HG02970 (cell line): Measurements from ENCODE around the gene CARF.
"Not testable (repeated sequence)": the region's sequence is repeated elsewhere in the genome, so short reads cannot be mapped to it uniquely, and the experiment has no call there.

Experiments
- ATAC-seq: cut with Tn5 transposase; IDR thresholded peaks from one replicate; pipeline ENCODE4 v1.9.1; 2021; ENCODE audit warnings: mild to moderate bottlenecking, moderate library complexity, moderate number of reproducible peaks; ENCODE audit not compliant: unreplicated experiment, low FRiP score

CARF gene, protein sequence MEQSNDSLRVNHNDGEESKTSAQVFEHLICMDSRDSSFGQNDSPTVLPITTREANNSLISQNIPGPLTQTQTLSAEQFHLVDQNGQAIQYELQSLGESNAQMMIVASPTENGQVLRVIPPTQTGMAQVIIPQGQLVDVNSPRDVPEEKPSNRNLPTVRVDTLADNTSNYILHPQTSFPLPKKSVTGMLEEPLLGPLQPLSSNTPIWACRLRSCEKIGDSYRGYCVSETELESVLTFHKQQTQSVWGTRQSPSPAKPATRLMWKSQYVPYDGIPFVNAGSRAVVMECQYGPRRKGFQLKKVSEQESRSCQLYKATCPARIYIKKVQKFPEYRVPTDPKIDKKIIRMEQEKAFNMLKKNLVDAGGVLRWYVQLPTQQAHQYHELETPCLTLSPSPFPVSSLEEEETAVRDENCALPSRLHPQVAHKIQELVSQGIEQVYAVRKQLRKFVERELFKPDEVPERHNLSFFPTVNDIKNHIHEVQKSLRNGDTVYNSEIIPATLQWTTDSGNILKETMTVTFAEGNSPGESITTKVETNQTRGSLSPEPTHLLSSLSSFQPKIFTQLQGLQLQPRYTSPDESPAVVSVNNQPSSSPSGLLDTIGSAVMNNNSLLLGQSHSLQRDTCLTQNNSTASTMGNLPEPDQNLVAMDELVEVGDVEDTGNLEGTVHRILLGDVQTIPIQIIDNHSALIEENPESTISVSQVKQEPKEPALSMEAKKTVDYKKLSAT

DNA sequence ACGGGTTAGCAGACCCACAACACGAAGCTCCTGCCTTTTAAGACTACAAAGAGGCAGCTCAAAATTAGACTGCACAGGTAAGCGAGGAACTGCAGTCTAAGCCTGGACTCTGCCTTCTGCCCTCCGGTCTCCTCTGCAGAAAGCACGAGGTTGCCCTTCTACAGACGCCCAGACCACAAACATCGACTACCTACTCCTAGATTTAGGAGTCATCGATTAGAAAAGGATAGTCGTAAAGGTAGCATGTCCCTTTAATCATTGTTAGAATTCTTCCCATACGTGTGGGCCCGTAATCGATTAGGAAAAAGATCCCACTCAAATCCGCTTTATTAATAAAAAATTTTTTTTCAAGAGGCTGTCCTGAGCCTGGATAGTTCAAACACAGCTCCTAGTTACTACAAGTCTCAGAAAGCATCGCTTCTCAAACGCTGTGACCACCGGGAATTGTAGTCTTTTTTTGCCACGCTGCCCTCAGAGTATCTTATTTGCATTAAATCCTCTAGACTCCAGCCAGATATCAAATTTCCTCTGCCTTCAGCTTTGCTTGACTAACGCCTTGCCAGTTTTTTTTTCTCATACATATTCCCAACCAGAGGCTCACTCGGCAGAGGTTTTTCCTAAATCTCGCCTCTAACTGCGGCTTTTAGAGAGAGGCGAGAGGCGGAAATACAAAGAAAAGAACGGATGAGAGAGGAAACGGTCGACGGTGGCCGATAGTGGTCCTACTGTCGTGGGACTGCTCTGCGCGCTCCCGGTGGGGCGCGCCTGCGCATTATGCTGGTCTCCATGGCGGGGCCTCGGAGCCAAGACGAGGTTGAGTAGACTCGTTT lies at the start of gene CARF, which contains the start of gene WDR12:
TSS of gene CARF (plus strand) at position 764 of the 830 bp plus-strand sequence. CDS start 29,628 bp downstream, outside the sequence.
TSS of gene WDR12 (minus strand) at position 162 of the 830 bp plus-strand sequence. CDS start 197 bp downstream, outside the sequence.
- peak; percentile 80 for ATAC-seq

DNA sequence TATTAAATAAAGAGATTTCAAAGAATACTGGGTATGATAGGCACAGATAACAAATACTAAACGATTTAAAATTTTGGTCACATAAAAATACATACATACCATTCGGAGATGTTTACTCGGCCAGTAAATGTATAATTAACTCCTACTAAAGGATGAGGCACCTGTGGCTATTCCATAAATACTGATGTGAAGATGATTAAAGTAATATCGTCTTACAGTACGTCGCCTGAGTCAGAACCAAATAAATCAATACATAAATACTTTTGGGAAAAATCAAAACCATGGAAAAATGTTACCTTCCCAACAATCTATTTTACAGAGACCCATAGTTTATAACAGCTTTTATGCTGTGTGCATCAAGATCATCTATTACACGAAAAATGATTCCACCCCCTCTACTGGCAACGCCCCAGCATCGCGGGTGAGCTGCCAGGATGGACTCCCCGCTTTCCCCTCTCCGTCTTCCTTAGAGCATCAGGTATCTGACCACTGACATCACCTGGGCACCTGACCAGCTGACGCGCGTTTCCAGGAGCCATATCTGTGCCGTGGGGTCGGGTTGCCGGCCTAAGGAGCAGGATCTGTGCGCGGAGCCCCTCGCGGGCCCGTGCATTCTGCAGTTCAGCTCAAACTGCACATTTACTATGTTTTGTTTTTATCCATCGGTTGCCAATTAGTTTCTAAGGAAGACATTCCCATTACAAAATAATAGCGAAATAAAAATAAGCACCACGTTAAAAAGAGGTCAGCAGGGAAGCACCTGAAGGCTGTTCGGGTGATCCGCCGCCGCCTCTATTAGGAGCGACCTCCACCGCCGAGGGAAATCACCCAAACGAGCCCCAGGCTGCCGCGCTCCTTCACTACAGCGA lies 41.4 kb upstream of the CARF start:
- peak; percentile 68 for ATAC-seq

DNA sequence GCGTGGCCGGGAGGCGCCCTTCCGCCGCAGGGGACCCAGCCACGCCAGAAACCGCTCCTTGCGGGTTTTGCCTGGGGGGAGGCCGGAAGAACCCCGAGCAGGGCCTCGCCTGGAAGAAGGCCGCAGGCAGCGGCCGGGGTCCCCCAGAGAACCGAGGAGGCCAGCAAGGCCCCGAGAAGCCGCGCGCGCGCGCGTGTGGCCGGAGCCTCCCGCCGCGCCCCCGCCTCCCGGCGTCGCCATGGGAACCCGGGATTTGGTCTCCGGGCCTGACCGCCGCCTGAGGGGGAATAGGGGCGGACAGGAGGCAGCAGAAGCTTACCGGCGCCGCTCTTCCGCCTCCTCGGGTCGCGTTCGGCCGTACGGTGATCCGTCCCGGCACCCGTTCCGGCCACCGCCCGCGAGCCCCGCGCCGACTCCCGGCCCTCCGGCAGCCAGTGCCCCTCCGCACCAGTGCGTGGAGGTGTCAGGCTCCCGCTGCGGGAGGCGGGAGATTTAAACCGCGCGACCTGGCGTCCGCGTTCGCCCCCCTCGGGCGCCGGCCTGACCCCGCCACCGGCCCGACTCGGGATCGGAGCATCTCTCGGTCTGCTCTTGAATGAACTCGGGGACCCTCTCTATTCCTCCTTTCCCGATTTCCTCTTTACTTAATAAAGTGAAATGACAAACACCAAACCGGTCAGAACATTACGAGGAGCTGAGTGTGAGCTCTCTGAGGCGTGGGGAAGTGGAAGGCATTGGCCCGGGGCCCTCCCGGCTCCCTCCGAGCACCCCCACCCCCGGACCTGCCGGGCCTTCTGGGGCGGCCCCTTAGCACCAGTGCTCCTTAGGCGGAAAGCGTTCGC lies 40.6 kb upstream of the CARF start, which contains the start of gene ICA1L:
TSS of gene ICA1L (minus strand) at position 467 of the 842 bp plus-strand sequence. CDS start 42,757 bp downstream, outside the sequence.
- ATAC-seq, result peak; percentile 52

DNA sequence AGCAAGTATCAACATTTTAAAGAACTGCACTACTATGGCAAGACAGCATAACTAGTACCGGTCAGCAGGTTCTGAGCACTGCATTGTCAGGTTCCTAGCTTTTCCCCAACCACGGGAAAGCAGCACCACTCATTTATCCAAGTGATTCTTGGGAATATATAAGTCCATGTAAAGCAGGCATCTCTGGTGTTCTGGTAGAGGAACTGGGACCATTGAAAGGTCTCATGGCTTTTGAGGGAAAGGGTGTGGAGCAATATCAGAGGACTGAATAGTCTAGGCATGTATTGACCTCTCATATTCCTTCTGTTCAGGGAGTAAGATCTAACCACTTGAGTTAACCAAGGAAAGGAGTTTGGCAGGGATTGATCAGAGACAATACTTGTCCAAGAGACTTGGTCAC lies 34.4 kb upstream of the CARF start:
- ATAC-seq, result no peak

DNA sequence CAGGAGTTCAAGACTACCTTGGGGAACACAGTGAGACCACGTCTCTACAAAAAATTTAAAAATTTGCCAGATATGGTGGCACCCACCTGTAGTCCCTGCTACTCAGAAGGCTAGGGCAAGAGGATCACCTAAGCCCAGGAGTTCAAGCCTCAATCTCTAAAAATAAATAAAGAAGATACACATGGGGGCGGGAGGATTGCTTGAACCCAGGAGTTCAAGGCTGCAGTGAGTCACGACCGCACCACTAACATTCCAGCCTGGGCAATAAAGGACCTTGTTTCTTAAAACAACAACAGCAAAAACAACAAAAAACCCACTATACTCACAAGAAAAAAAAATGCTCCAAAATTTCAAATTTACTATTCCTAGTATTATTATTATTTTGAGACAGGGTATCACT lies 30.5 kb upstream of the CARF start:
- no peak for ATAC-seq

DNA sequence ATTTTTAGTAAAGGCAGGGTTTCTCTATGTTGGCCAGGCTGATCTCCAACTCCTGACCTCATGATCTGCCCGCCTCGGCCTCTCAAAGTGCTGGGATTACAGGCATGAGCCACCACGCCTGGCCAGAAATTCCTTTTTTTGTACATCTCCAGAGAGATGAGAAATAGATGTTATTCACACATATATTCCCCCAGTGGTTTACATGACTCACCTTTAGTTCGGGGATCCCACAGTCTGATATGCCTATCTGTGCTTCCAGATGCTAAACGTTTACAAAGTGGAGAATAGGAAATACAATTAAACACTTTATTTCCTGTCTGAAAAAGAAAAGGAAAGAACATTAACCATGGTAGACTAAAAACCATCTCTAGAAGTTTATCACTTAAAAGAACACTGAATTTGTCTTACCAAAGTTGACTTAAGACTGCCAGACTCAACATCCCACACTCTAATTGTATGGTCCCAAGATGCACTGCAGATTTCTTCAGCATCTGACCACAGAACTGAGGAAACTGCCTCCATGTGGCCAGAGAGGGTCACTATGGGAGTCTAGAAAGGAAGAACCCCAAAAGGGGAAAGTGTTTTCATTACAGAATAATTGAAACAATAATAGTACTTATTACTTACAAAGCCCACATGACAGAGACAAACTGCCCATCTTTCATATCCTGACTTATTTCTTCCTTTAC lies 27.9 kb upstream of the CARF start:
- ATAC-seq, result no peak

DNA sequence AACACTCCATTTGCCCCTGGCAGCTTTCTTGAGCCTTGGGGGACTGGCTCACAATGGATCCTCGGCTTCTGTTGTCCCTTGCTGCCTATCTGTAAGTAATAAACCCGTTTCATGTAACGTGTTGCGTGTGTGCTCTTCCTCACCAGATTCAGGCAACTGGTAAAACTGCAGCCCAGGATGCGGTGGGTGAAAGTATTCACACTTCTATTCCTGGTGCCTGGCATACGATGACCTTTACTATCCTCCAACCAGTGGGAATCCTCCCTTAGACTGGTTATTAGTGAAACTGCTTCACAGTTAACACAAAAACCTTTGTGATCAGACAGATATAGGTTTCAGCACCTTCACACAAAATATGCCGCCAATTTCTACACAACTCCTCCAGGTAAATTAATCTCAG lies 26.9 kb upstream of the CARF start:
- ATAC-seq, result no peak

DNA sequence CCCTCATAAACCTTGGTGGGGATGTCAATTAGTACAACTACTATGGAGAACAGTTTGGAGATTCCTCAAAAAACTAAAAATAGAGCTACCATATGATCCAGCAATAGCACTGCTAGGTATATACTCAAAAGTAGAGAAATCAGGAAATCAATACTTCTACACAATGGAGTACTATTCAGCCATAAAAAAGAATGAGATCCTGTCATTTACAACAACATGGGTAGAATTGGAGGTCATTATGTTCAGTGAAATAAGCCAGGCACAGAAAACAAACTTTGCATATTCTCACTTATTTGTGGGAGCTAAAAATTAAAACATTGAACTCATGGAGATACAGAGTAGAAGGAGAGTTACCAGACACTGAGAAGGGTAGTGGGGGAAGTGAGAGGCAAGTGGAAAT lies 6.6 kb upstream of the CARF start:
- ATAC-seq, result not testable (repeated sequence)

DNA sequence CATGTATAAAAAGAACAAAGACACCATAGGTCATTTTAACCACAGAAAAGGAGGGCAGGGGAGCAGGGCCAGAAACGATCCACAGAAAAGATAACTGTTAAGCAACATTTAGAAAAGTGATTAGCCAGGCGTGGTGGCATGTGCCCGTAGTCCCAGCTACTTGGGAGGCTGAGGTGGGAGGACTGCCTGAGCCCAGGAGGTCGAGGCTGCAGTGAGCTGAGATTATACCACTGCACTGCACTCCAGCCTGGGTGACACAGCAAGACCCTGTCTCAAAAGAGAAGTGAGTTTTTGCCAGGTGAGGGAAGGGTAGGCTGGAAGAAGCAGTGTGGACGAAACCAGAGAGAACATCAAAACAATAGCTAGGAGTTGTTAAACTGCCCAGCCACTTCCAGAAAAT lies 3.9 kb upstream of the CARF start:
- ATAC-seq, result no peak

DNA sequence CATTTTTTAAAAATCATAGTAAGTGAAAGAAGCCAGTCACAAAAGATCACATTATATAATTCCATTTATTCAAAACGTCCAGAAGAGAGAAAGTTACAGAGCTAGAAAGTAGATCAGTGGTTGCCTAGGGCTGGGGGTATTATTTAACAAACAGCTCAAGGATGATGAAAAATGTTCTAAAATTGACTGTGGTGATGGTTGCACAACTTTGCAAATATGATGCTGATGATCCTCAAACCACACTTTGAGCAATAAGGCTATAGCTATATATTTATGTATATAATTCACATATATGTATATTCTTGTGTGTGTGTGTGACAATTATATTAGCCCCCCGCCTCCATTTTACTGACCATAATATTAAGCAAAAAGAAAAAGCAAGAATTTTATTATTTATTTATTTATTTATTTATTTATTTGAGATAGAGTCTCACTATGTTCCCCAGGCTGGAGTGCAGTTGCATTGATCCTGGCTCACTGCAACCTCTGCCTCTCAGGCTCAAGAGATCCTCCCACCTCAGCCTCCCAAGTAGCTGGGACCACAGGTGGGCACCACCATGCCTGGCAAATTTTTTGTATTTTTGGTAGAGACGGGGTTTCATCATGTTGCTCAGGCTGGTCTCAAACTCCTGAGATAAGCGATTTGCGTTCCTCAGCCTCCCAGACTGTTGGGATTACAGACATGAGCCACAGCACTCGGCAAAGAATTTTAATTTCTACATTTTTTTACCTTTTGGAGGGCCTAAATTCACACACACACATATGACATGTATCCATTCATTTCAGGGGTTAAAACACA lies 2.5 kb upstream of the CARF start:
- ATAC-seq, result no peak

DNA sequence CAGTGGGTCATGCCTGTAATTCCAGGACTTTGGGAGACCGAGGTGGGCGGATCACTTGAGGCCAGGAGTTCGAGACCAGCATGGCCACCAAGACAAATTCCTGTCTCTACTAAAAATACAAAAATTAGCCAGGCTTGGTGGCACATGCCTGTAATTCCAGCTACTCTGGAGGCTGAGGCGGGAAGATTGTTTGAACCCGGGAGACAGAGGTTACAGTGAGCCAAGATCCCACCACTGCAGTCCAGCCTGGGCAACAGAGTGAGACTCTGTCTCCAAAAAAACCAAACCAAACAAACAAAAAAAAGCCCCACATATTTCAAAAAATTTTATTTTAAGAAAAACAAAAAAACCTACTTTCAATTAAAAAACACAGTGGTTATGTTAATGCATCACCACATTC lies 1.8 kb upstream of the CARF start:
- ATAC-seq, result not testable (repeated sequence)

DNA sequence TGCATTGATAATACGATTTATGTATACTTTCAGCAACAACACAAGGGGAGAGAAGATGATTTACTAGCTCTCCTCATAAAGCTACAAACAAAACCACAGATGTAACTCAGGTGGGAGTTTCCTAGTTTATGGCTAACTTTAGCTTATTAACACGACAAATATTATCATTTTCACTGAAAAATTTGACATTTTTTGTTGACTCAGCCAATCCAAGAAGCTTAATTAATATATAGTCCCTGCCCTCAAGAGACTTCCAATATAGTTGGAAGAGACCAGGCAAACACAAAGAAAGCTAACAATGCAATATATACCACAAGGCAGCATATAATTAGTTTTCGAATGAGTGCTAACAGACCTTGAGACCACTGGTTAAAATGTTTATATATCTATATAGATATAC lies 1.4 kb upstream of the CARF start:
- no peak for ATAC-seq

DNA sequence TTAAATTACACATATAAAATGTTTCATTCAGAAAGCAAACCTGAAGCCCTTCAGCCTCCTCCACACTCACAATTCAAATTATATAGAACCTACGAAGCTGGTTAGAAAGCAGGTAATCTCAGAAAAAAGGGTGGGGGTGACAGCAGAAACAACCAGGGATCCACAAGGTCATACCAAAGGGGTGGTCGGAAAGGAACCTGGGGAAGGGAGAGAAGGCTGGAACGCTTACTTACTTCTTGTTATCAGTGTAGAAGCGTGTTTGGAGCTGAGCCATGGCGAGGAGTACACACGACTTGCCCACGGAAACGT lies 918 bp upstream of the CARF start:
- ATAC-seq, result peak; percentile 7

DNA sequence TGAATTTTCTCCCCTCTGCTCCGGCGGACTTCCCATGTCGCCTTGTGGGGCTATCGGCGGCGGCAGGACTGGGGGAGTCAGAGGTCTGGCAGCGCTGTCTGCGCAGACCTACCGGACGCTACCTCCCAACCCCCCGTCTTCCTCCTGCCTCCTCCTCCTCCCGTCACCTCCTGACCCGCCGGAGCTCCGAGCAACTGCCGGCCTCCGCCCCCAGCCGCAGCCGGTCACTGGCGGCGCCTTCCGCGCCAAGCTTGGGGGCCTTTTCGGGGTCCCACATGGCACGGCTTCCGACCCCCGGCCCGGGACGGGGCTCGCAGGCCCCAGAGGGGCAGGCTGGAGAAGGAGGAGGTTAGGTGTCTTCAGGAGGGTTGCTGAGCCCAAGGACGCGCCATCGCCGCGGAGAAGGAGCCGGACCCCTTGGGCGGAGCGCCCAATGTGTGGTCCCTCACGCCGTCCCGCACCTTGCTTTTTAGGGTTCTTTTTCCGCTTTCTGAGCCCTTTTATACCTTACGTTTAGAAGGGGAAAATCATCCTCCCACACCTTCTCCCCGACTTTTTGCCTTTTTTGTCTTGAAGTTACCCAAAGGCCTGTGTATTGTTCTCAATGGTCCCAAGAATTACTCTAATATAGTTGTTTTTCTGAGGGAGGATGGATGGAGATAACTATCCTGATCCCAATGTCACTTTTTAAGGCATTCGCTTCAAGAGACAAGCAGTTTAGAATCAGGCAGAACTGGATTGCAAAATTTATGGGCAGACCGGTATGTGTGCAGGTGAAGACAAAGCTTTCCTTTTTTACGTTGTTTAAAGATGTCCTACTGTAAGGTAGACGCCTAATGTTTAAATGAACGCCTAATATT lies 497 bp downstream of the CARF start:
- peak; percentile 40 for ATAC-seq

DNA sequence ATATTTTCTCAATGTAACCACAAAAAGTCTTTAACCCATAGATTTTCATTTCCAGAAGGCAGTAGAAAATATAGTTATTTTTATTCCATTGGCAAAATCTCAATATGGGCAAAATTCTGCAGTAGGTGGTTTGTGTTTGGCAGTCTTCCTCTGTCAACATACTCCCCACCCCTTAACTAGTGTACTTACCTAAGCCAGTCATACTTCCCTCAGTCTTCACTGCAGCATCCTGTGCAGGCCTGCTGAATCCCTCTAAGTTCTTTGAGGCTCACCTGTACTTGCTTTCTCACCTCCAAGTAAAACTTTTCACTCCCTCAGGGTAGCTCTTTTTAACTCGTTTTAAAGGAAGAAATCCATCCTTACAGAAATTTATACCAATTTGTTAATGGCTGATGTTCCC lies 6.8 kb downstream of the CARF start:
- ATAC-seq, result no peak

DNA sequence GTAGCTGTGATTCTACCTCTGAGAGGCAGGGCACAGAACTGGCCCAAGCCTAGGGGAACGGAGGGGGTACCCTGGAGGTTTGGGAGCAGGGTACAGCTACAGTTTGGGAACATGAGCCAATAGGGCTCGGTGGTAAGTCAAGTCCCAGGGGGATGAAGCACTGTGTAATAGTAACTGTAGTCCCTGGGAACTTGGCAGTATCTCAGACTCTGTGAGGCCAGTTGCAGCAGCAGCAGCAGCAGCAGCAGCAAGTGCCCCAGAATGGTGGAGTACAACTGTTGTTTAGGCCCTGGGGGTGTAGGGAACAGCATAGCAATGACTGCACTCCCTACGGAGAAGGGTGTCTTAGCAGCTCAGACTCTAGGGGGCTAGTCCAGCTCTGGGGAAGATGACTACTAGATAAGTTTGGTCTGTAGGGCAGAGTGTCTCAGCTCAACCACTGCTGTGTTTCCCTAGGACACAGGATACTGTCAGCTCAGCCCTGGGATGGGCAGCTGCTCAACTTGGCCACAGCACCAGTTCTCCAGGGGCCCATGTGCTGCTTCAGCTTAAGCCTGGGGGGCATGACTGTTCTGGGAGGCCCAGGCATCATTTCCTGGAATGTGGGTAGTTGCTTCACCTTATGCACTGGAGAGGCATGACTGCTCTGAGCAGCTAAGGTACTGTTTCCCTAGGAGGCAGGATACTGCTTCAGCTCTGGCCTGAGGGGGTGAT lies 20.5 kb downstream of the CARF start:
- no peak for ATAC-seq
